Thyroid gland (tissue), 4 donors: ENCODE data around the gene CTCF. TPM values are rescaled to one million over a fixed set of nuclear protein-coding genes. Genes with fewer than 3 reads are reported as not detected.

Experiments used
- DNase-seq, 2 donors: peaks; one replicate each; pipeline ENCODE4 v3.0.0-alpha.2; 2019
- H3K27ac ChIP-seq, 3 donors: fragments of 200-600 bp; sonication (generic); 1 replicate in 2 of 3; 2 replicates in 1 of 3; pipeline ENCODE4 v1.5.1; 2016 to 2019; ENCODE audit warnings: mild to moderate bottlenecking in 1 of 3, moderate library complexity in 1 of 3
- H3K27me3 ChIP-seq: fragments of 200-600 bp; sonication (generic); one replicate; pipeline ENCODE4 v1.5.1; 2019
- H3K36me3 ChIP-seq, 2 donors: fragments of 200-600 bp; sonication (generic); one replicate each; pipeline ENCODE4 v1.5.1; 2016 to 2019
- H3K4me1 ChIP-seq, 2 donors: fragments of 200-600 bp; sonication (generic); one replicate each; pipeline ENCODE4 v1.5.1; 2017 to 2019
- H3K4me3 ChIP-seq, 3 donors: fragments of 200-600 bp; sonication (generic); replicated peaks in 1 of 3; 1 replicate in 2 of 3; 2 replicates in 1 of 3; pipeline ENCODE4 v1.5.1; 2016; ENCODE audit warnings: mild to moderate bottlenecking in 1 of 3
- H3K9me3 ChIP-seq: fragments of 200-600 bp; sonication (generic); one replicate; pipeline ENCODE4 v1.5.1; 2017
- CTCF ChIP-seq, 6 experiments: fragments of 200-600 bp in 3 of 6; fragments of 450-650 bp in 3 of 6; sonication (generic) in 3 of 6; IDR thresholded peaks; one replicate each; pipeline ENCODE4 v1.5.1; 2016 to 2019; ENCODE audit warnings: antibody characterized with exemption in 6 of 6, mild to moderate bottlenecking in 2 of 6, inconsistent platforms in 1 of 6, moderate library complexity in 1 of 6
- POLR2A ChIP-seq, 2 donors: fragments of 450-650 bp; IDR thresholded peaks; one replicate each; pipeline ENCODE4 v1.6.1; 2017; ENCODE audit warnings: antibody characterized with exemption in 2 of 2, mild to moderate bottlenecking in 2 of 2, moderate library complexity in 1 of 2
- WGBS, 2 donors: methylation state at CpG; one replicate each; pipeline ENCODE4 v1.1.5; 2017; 5-methylcytosine and 5-hydroxymethylcytosine counted together
- intact Hi-C: fragments of 100-400 bp; cut with DNase I; formaldehyde crosslinking; loops from one replicate; pipeline ENCODE4 v1.15.1; 2023
- total RNA-seq, 4 donors: library from RNA; depleted of rRNA; stranded (reverse); fragments of >200 nt; gene quantifications; one replicate each; pipeline ENCODE4 v1.2.3, GENCODE V29; 2016

Gene CTCF
- total RNA-seq, 4 donors from 2014 or later, result 37.2 to 52.1 (median 47.2) TPM

- TF ChIP-seq CTCF (IDR thresholded peaks at IDR 0.05) (no peak), POLR2A (IDR thresholded peaks at IDR 0.05) (no peak)
- Histone ChIP-seq H3K27me3 (no peaks in the 10 kb centered on the region), H3K36me3 (peaks cover 21 to 27% of the 10 kb centered on the region in 2 donors), H3K4me3 (no peak overlapping the region), H3K9me3 (no peaks in the 10 kb centered on the region), H3K4me1 (peaks cover 6 to 39% of the 10 kb centered on the region in 2 donors), H3K27ac (peak overlapping the region; percentile 2 to 53 (median 27))
- WGBS, 2 donors, result 46 to 56% methylated on average over 12 to 14 of the region's 16 CpGs
- peak; percentile 58 to 73 for DNase-seq
- intact Hi-C loops, result loop anchor here (5.0 kb wide), 2 partner anchors 100 to 120 kb away; partner anchors contain the start of genes C16orf86, CARMIL2 and ENKD1
Observed at GRCh38 chr16:67547423-67548264, 14.7 kb upstream of the CTCF start.

- intact Hi-C loops, result loop anchor here (5.0 kb wide), 2 partner anchors 99 to 119 kb away; partner anchors contain the start of genes C16orf86, CARMIL2 and ENKD1
- Histone ChIP-seq H3K27me3 (no peaks in the 10 kb centered on the region), H3K36me3 (peaks cover 21 to 27% of the 10 kb centered on the region in 2 donors), H3K4me3 (no peak overlapping the region), H3K27ac (peak overlapping the region in 2 of 3 donors; percentile 27 to 53), H3K4me1 (peaks cover 6 to 36% of the 10 kb centered on the region in 2 donors), H3K9me3 (no peaks in the 10 kb centered on the region)
- 93% methylated on average over 4 of the region's 4 CpGs for WGBS, 2 donors
- no peak for TF ChIP-seq CTCF (IDR thresholded peaks at IDR 0.05)
- no peak for TF ChIP-seq POLR2A (IDR thresholded peaks at IDR 0.05)
- DNase-seq, result no peak
Observed at GRCh38 chr16:67548265-67549126, 13.8 kb upstream of the CTCF start.

- H3K36me3 ChIP-seq, result peaks cover 18 to 20% of the 10 kb centered on the region in 2 donors
- no peak for TF ChIP-seq CTCF (IDR thresholded peaks at IDR 0.05)
- peaks cover 6 to 36% of the 10 kb centered on the region in 2 donors for H3K4me1 ChIP-seq
- no peaks in the 10 kb centered on the region for H3K27me3 ChIP-seq
- intact Hi-C loops, result loop anchor here (5.0 kb wide), 2 partner anchors 98 to 118 kb away; partner anchors contain the start of genes C16orf86, CARMIL2 and ENKD1
- no peak overlapping the region for H3K27ac ChIP-seq
- H3K4me3 ChIP-seq, result no peak overlapping the region
- no peak for DNase-seq
- H3K9me3 ChIP-seq, result no peaks in the 10 kb centered on the region
- WGBS, 2 donors, result 89 to 90% methylated on average over 4 of the region's 4 CpGs
Observed at GRCh38 chr16:67549240-67549639, 13.1 kb upstream of the CTCF start.

- no peak for DNase-seq
- TF ChIP-seq CTCF (IDR thresholded peaks at IDR 0.05), result no peak
- TF ChIP-seq POLR2A (IDR thresholded peaks at IDR 0.05), result no peak
- H3K27ac ChIP-seq, result no peak overlapping the region
- 54 to 57% methylated on average over 1 of the region's 1 CpG for WGBS, 2 donors
- H3K4me3 ChIP-seq, result no peak overlapping the region
- H3K4me1 ChIP-seq, result peaks cover 6 to 36% of the 10 kb centered on the region in 2 donors
- H3K36me3 ChIP-seq, result peaks cover 11 to 13% of the 10 kb centered on the region in 2 donors
- intact Hi-C loops, result loop anchor here (5.0 kb wide), 2 partner anchors 97 to 117 kb away; partner anchors contain the start of genes C16orf86, CARMIL2 and ENKD1
- no peaks in the 10 kb centered on the region for H3K9me3 ChIP-seq
- no peaks in the 10 kb centered on the region for H3K27me3 ChIP-seq
Observed at GRCh38 chr16:67549936-67550335, 12.4 kb upstream of the CTCF start.
